SK-N-SH treated with all-trans-retinoic acid at 6 μM for 48 hours (cell line): Measurements from ENCODE around the gene PLD5.

Experiments used
- ARNTL ChIP-seq: fragments of 450-650 bp; formaldehyde crosslinking; IDR thresholded peaks from 2 replicates; pipeline ENCODE4 v1.5.0; 2020; ENCODE audit warnings: low read depth, mild to moderate bottlenecking, moderate library complexity, borderline replicate concordance
- BACH2 ChIP-seq: fragments of 250-450 bp; sonication (Bioruptor Pico); IDR thresholded peaks from 2 replicates; pipeline ENCODE4 v1.9.0; 2021; ENCODE audit warnings: mild to moderate bottlenecking, borderline replicate concordance
- CREB5 ChIP-seq: fragments of 250-450 bp; sonication (Bioruptor Pico); IDR thresholded peaks from 2 replicates; pipeline ENCODE4 v1.5.1; 2020; ENCODE audit warnings: low read depth, mild to moderate bottlenecking, moderate library complexity
- CSRNP3 ChIP-seq: fragments of 250-450 bp; sonication (Bioruptor Pico); IDR thresholded peaks from 2 replicates; pipeline ENCODE4 v1.5.1; 2021; ENCODE audit warnings: mild to moderate bottlenecking, moderate library complexity
- PATZ1 ChIP-seq: fragments of 250-450 bp; sonication (Bioruptor Pico); IDR thresholded peaks from 2 replicates; pipeline ENCODE4 v1.8.0; 2020; ENCODE audit warnings: mild to moderate bottlenecking, moderate library complexity, borderline replicate concordance

GRCh38 chr1:242241936-242242335, 282.6 kb downstream of the PLD5 start:
- no peak for TF ChIP-seq CREB5 (CRISPR knock-in tag)
- TF ChIP-seq PATZ1 (CRISPR knock-in tag): no peak
- no peak for TF ChIP-seq BACH2 (CRISPR knock-in tag)
- no peak for TF ChIP-seq ARNTL
- no peak for TF ChIP-seq CSRNP3 (CRISPR knock-in tag)
